ENCODE measurements around the gene C1orf56. TPM values are rescaled to one million over a fixed set of nuclear protein-coding genes. Genes with fewer than 3 reads are reported as not detected.
A peak's percentile ranks its signal among the peaks of the same experiment; 100 is the strongest.

C1orf56 gene
- polyA plus RNA-seq, 1 donor from 2014 or later, result 0.87 TPM

- H3F3A ChIP-seq (ENCODE audit: insufficient read depth, low read length, poor library complexity, severe bottlenecking), result no peaks in the 10 kb centered on the region
- H3K79me2 ChIP-seq (replicated peaks; ENCODE audit: insufficient read depth, low read length), result peaks cover 27% of the 10 kb centered on the region
- TF ChIP-seq SMC3 (conservative IDR thresholded peaks at IDR 0.05; ENCODE audit: poor library complexity) (no peak), MXI1 (conservative IDR thresholded peaks at IDR 0.05; ENCODE audit: poor library complexity, severe bottlenecking) (no peak), RAD21 (conservative IDR thresholded peaks at IDR 0.05) (no peak), EP300 (conservative IDR thresholded peaks at IDR 0.05; ENCODE audit: poor library complexity, severe bottlenecking) (no peak), EZH2 (IDR thresholded peaks at IDR 0.05; ENCODE audit: borderline replicate concordance, insufficient read depth, low read length, poor library complexity, severe bottlenecking) (no peak), TAF1 (IDR thresholded peaks at IDR 0.05; ENCODE audit: low read depth) (no peak), CTCF (IDR thresholded peaks at IDR 0.05; ENCODE audit: poor library complexity, severe bottlenecking) (no peak), POLR2AphosphoS5 (IDR thresholded peaks at IDR 0.05) (no peak), REST (IDR thresholded peaks at IDR 0.05; ENCODE audit: borderline replicate concordance) (no peak)
- H3K9ac ChIP-seq (ENCODE audit: low read length), result no peak overlapping the region
- no peaks in the 10 kb centered on the region for H3K36me3 ChIP-seq (ENCODE audit: insufficient read depth, low read length)
- H3K9me3 ChIP-seq (ENCODE audit: low read length), result no peaks in the 10 kb centered on the region
- no peak overlapping the region for H3K27ac ChIP-seq (ENCODE audit: low read length)
- peak overlapping the region; percentile 51 for H3K4me2 ChIP-seq (ENCODE audit: low read length)
- no peak overlapping the region for H2AFZ ChIP-seq (ENCODE audit: low read depth, low read length)
- H3K4me3 ChIP-seq (ENCODE audit: low read length), result peak overlapping the region; percentile 49
- H4K20me1 ChIP-seq (ENCODE audit: insufficient read depth), result no peaks in the 10 kb centered on the region
- no peaks in the 10 kb centered on the region for H3K27me3 ChIP-seq (ENCODE audit: insufficient read depth, low read depth, low read length)
- H3K9me2 ChIP-seq (ENCODE audit: insufficient read depth, low read length), result no peaks in the 10 kb centered on the region
These were observed 44.9 kb upstream of the C1orf56 start for GRCh38 chr1:151002611-151003010.

GRCh38 chr1:151003180-151003579 is 44.4 kb upstream of the C1orf56 start:
- peak overlapping the region; percentile 51 for H3K4me2 ChIP-seq (ENCODE audit: low read length)
- peak overlapping the region; percentile 49 for H3K4me3 ChIP-seq (ENCODE audit: low read length)
- H3K79me2 ChIP-seq (replicated peaks; ENCODE audit: insufficient read depth, low read length), result peaks cover 27% of the 10 kb centered on the region
- no peaks in the 10 kb centered on the region for H4K20me1 ChIP-seq (ENCODE audit: insufficient read depth)
- no peak overlapping the region for H2AFZ ChIP-seq (ENCODE audit: low read depth, low read length)
- TF ChIP-seq RAD21 (conservative IDR thresholded peaks at IDR 0.05), result no peak
- TF ChIP-seq TAF1 (IDR thresholded peaks at IDR 0.05; ENCODE audit: low read depth), result no peak
- TF ChIP-seq CTCF (IDR thresholded peaks at IDR 0.05; ENCODE audit: poor library complexity, severe bottlenecking), result no peak
- no peak for TF ChIP-seq EZH2 (IDR thresholded peaks at IDR 0.05; ENCODE audit: borderline replicate concordance, insufficient read depth, low read length, poor library complexity, severe bottlenecking)
- TF ChIP-seq REST (IDR thresholded peaks at IDR 0.05; ENCODE audit: borderline replicate concordance), result no peak
- TF ChIP-seq MXI1 (conservative IDR thresholded peaks at IDR 0.05; ENCODE audit: poor library complexity, severe bottlenecking), result no peak
- TF ChIP-seq POLR2AphosphoS5 (IDR thresholded peaks at IDR 0.05), result no peak
- TF ChIP-seq EP300 (conservative IDR thresholded peaks at IDR 0.05; ENCODE audit: poor library complexity, severe bottlenecking), result no peak
- TF ChIP-seq SMC3 (conservative IDR thresholded peaks at IDR 0.05; ENCODE audit: poor library complexity), result no peak
- no peaks in the 10 kb centered on the region for H3K36me3 ChIP-seq (ENCODE audit: insufficient read depth, low read length)
- H3K9ac ChIP-seq (ENCODE audit: low read length), result no peak overlapping the region
- H3K27me3 ChIP-seq (ENCODE audit: insufficient read depth, low read depth, low read length), result no peaks in the 10 kb centered on the region
- no peaks in the 10 kb centered on the region for H3K9me2 ChIP-seq (ENCODE audit: insufficient read depth, low read length)
- H3K27ac ChIP-seq (ENCODE audit: low read length), result no peak overlapping the region
- no peaks in the 10 kb centered on the region for H3K9me3 ChIP-seq (ENCODE audit: low read length)
- H3F3A ChIP-seq (ENCODE audit: insufficient read depth, low read length, poor library complexity, severe bottlenecking), result no peaks in the 10 kb centered on the region
